ENCODE results near the gene ZDHHC16. TPM values are rescaled to one million over a fixed set of nuclear protein-coding genes. Genes with fewer than 3 reads are reported as not detected.

ZDHHC16 gene
- total RNA-seq, 2 experiments from 2014 or later, result 38.5 to 39.3 TPM

DNA sequence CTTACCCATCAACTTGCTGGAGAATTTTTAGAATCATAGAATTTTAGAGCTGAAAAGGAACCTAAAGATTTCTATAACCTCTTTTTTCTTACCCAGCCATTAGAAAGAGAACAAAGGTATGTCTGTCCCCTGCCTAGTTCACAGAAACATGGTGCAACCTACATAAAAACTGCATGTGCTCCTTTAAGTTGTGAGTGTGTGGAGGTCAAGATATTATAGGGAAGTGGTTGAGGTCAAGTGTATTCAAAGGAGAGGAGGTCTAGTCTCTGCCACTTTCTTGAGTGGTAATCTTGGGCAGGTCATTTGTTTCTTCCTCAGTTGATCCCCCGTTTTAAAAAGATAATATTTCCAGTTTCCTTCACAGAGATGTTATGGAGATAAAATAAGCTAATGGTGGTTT is 59.2 kb downstream of the ZDHHC16 start:
- Mint-ChIP-seq H3K4me1 (peaks cover 2% of the 10 kb centered on the region), H3K36me3 (ENCODE audit: low read depth) (no peaks in the 10 kb centered on the region), H3K27ac (no peak overlapping the region), H3K4me3 (no peak overlapping the region), H3K27me3 (peaks cover 27% of the 10 kb centered on the region), H3K9me3 (no peaks in the 10 kb centered on the region)
- ChIA-PET CTCF (interaction anchor here (1.6 kb wide), 1 partner anchor 12 kb away, joined by 3 read pairs; no protein-coding TSS in a partner anchor), POLR2A (no interaction called here)
- DNase-seq, result no peak

DNA sequence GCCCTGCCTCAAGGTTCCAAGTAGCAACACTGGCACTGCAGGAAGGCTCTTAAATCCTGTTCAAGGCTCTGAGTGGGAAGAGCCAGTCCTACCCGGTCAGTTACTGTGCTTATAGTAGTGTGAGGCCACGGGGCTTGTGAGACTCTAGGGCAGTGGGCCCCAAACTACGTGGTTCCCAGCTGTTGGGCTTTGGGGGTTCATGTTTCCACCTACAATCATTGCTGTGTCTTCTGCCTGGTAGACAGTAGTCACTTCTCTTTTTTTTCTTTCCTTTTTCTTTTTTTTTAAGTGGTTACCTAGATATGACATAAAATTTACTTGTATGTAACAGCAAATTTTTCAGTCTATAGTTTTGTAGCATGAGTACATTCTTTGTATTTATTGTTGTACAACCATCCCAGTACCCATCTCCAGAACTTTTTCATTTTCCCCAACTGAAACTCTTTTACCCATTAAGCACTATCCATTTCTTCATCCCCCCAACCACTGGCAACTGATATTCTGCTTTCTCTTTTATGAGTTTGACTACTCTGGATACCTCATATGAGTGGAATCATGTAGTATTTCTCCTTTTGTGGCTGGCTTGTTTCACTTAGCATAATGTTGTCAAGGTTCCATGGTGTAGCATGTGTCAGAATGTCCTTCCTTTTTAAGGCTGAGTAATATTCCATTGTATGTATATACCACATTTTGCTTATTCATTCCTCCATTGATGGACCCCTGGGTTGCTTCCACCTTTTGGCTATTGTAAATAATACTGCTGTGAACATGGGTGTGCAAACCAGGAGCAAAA is 60.4 kb downstream of the ZDHHC16 start:
- DNase-seq, result no peak
- no peak overlapping the region for H3K27ac Mint-ChIP-seq
- H3K36me3 Mint-ChIP-seq (ENCODE audit: low read depth), result no peaks in the 10 kb centered on the region
- no peaks in the 10 kb centered on the region for H3K4me1 Mint-ChIP-seq
- ChIA-PET CTCF (no interaction called here), POLR2A (no interaction called here)
- peaks cover 15% of the 10 kb centered on the region for H3K27me3 Mint-ChIP-seq
- no peaks in the 10 kb centered on the region for H3K9me3 Mint-ChIP-seq
- H3K4me3 Mint-ChIP-seq, result no peak overlapping the region

Other genes with a start within 250 kb of the ZDHHC16 start
- gene ARHGAP19, start 153.5 kb upstream of the ZDHHC16 start, total RNA-seq, result 10 to 100 TPM; 56.6 to 58.5 TPM
- gene FRAT1, start 126.9 kb upstream of the ZDHHC16 start, total RNA-seq, result 1 to 10 TPM; 5.8 to 6.2 TPM
- 10 to 100 TPM in 1 of 2 experiments, 1 to 10 TPM in 1; 9.0 to 10.7 TPM for gene FRAT2, start 111.4 kb upstream of the ZDHHC16 start, total RNA-seq
- gene RRP12, start 44.8 kb upstream of the ZDHHC16 start, total RNA-seq, result 10 to 100 TPM; 20.1 to 21.6 TPM
- 100 to 1,000 TPM; 380 to 406 TPM for gene PGAM1, start 20.0 kb upstream of the ZDHHC16 start, total RNA-seq
- 10 to 100 TPM; 45.5 to 50.0 TPM for gene EXOSC1, start 169 bp upstream of the ZDHHC16 start, total RNA-seq
- 10 to 100 TPM; 64.7 to 68.6 TPM for gene MMS19, start 52.2 kb downstream of the ZDHHC16 start, total RNA-seq
- under 1 TPM; 0.50 to 0.72 TPM for gene UBTD1, start 52.7 kb downstream of the ZDHHC16 start, total RNA-seq
- under 1 TPM in 1 of 2 experiments, not detected in 1; 0.37 TPM for gene ANKRD2, start 126.6 kb downstream of the ZDHHC16 start, total RNA-seq
- gene HOGA1, start 138.2 kb downstream of the ZDHHC16 start, total RNA-seq, result not detected
- not detected for gene C10orf62, start 143.5 kb downstream of the ZDHHC16 start, total RNA-seq
- gene MORN4, start 187.3 kb downstream of the ZDHHC16 start, total RNA-seq, result 1 to 10 TPM; 1.2 to 1.3 TPM
- 10 to 100 TPM in 1 of 2 experiments, 1 to 10 TPM in 1; 9.9 to 10.1 TPM for gene PI4K2A, start 194.5 kb downstream of the ZDHHC16 start, total RNA-seq
- gene AVPI1, start 241.1 kb downstream of the ZDHHC16 start, total RNA-seq, result under 1 TPM; 0.58 to 0.94 TPM